ENCODE results near the gene CELA3B.
"Not testable (repeated sequence)": the region's sequence is repeated elsewhere in the genome, so short reads cannot be mapped to it uniquely, and the experiment has no call there.

Gene CELA3B

GRCh38 chr1:22014575-22015206 lies 37.9 kb downstream of the CELA3B start:
- DNase-seq: not testable (repeated sequence)

- peak; percentile 97 for DNase-seq
Observed at GRCh38 chr1:22018583-22019559, 42.0 kb downstream of the CELA3B start.

GRCh38 chr1:22021061-22021460 lies 44.2 kb downstream of the CELA3B start:
- DNase-seq: no peak

- DNase-seq: peak; percentile 86
Observed at GRCh38 chr1:22024485-22025367, 47.9 kb downstream of the CELA3B start.

GRCh38 chr1:22025368-22026155 lies 48.7 kb downstream of the CELA3B start:
- DNase-seq: peak; percentile 85

GRCh38 chr1:22026924-22027289 lies 50.1 kb downstream of the CELA3B start:
- DNase-seq: no peak

- no peak for DNase-seq
Observed at GRCh38 chr1:22030057-22030456, 53.2 kb downstream of the CELA3B start.

GRCh38 chr1:22030473-22030872 lies 53.7 kb downstream of the CELA3B start:
- DNase-seq: no peak

- no peak for DNase-seq
Observed at GRCh38 chr1:22031214-22031962, 54.6 kb downstream of the CELA3B start.

GRCh38 chr1:22034834-22035233 lies 58.0 kb downstream of the CELA3B start:
- DNase-seq: not testable (repeated sequence)

- DNase-seq: no peak
Observed at GRCh38 chr1:22037520-22037919, 60.7 kb downstream of the CELA3B start.

- DNase-seq: no peak
Observed at GRCh38 chr1:22038036-22038435, 61.2 kb downstream of the CELA3B start.
